Measurements from ENCODE around the gene SKI.

DNA sequence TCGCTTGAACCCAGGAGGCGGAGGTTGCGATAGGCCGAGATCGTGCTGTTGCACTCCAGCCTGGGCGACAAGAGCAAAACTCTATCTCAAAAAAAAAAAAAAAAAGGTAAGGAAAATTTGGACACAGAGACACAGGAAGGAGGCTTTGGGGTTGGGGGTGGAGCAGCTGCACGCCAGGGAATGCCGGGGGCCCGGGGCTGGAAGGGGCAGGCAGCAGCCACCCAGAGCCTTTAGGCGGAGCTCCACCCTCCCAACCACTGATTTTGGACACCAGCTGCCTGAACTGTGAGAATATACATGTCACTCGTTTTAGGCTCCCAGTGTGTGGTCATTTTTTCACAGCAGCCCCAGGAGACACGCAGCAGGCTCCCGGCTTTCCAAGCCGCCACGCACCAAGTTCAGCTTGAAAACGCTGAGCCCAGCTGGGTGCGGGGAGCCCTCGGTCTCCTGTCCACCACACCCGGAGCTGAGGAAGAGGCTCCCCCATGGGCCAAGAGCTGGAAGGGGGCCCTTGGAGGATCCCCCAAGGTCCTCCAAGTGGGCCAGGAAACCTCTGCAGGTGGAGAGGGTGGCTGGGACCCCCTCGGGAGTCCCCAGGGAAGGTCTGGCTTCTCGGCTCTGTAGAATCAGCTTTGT lies 27.7 kb upstream of the SKI start:
- TF ChIP-seq POLR2A (IDR thresholded peaks at IDR 0.05; ENCODE audit: low read depth, low read length) (no peak), FOS (IDR thresholded peaks at IDR 0.05; ENCODE audit: low read depth, low read length) (no peak), RFX5 (IDR thresholded peaks at IDR 0.05; ENCODE audit: low read depth, low read length) (no peak), MAZ (IDR thresholded peaks at IDR 0.05; ENCODE audit: borderline replicate concordance, low read depth, low read length) (no peak), RCOR1 (IDR thresholded peaks at IDR 0.05; ENCODE audit: insufficient replicate concordance, low read length) (no peak), MAFK (IDR thresholded peaks at IDR 0.05; ENCODE audit: low read depth, low read length) (no peak), RAD21 (IDR thresholded peaks at IDR 0.05; ENCODE audit: low read length) (no peak), BHLHE40 (IDR thresholded peaks at IDR 0.05; ENCODE audit: low read depth, low read length) (no peak), SMC3 (IDR thresholded peaks at IDR 0.05; ENCODE audit: low read depth, low read length) (no peak), CEBPB (IDR thresholded peaks at IDR 0.05; ENCODE audit: low read depth, low read length) (no peak), CHD1 (IDR thresholded peaks at IDR 0.05; ENCODE audit: low read depth, low read length) (no peak)
- TF ChIP-seq, protein P1, sequence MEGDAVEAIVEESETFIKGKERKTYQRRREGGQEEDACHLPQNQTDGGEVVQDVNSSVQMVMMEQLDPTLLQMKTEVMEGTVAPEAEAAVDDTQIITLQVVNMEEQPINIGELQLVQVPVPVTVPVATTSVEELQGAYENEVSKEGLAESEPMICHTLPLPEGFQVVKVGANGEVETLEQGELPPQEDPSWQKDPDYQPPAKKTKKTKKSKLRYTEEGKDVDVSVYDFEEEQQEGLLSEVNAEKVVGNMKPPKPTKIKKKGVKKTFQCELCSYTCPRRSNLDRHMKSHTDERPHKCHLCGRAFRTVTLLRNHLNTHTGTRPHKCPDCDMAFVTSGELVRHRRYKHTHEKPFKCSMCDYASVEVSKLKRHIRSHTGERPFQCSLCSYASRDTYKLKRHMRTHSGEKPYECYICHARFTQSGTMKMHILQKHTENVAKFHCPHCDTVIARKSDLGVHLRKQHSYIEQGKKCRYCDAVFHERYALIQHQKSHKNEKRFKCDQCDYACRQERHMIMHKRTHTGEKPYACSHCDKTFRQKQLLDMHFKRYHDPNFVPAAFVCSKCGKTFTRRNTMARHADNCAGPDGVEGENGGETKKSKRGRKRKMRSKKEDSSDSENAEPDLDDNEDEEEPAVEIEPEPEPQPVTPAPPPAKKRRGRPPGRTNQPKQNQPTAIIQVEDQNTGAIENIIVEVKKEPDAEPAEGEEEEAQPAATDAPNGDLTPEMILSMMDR (conservative IDR thresholded peaks at IDR 0.05; ENCODE audit: low read depth, low read length): no peak
- TF ChIP-seq, protein P2, sequence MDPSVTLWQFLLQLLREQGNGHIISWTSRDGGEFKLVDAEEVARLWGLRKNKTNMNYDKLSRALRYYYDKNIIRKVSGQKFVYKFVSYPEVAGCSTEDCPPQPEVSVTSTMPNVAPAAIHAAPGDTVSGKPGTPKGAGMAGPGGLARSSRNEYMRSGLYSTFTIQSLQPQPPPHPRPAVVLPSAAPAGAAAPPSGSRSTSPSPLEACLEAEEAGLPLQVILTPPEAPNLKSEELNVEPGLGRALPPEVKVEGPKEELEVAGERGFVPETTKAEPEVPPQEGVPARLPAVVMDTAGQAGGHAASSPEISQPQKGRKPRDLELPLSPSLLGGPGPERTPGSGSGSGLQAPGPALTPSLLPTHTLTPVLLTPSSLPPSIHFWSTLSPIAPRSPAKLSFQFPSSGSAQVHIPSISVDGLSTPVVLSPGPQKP (IDR thresholded peaks at IDR 0.05; ENCODE audit: borderline replicate concordance, low read depth, low read length): no peak
